NCI-H510A (cell line): ENCODE measurements around the gene MINDY4.

Experiments used
- DNase-seq: peaks from one replicate; lab custom pipeline; 2025; lab: John Stamatoyannopoulos, UW

Gene MINDY4

DNA sequence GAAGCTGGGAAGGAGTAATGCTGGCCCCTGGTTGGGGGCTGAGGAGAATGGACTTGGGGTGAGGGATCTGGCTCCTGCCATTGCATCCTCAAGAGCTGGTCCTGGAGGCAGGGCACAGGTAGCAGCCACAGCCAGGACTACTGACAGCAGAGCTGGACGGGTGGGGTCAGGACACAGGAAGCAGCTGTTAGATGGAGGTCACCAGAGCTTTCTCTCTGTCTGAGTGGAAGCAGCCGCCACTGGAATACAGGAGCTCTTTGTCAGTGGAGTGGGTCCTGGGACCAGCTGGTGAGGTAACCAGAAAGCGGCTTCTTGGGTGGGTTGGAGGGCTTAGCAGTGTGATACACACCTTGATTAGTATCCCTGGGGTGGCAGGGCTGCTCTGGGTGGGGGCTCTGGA is 82.4 kb downstream of the MINDY4 start:
- no peak for DNase-seq

DNA sequence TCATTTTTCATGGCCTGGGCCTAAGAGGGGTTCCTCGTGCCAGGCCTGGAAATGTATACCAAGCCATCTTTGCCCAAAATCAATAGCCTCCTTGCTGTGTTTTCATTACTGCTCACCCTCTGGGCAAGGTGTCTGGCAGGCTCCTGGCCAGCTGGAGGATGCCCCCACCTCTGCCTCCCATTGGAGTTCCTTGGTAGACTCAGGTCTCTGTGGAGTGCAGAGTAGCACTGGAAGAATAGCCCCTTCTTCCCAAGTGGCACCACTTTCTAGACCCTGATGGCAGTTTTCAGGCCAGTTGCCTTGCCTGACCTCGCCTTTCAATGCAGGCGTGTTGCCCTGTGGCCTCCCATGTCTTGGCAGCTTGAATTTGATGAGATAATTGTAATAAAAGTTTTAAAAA is 84.7 kb downstream of the MINDY4 start:
- DNase-seq, result no peak

DNA sequence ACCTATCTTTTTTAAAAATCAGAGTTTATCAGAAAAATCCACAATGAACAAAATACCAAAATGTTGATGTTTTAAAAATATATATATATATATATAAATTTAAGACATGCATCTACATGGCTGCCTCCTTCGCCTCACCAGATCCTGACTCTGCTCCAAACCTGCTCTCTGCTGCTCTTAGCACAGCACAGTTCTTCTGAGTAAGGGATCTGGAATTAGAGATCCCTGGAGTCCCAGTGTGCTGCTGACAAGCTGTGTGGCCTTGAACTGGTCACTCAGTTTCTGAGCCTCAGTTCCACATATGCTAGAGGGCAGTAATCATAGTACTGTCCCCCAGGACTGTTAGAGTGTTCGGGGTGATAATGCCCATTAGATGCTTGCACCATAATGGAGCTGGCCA is 87.4 kb downstream of the MINDY4 start:
- no peak for DNase-seq

DNA sequence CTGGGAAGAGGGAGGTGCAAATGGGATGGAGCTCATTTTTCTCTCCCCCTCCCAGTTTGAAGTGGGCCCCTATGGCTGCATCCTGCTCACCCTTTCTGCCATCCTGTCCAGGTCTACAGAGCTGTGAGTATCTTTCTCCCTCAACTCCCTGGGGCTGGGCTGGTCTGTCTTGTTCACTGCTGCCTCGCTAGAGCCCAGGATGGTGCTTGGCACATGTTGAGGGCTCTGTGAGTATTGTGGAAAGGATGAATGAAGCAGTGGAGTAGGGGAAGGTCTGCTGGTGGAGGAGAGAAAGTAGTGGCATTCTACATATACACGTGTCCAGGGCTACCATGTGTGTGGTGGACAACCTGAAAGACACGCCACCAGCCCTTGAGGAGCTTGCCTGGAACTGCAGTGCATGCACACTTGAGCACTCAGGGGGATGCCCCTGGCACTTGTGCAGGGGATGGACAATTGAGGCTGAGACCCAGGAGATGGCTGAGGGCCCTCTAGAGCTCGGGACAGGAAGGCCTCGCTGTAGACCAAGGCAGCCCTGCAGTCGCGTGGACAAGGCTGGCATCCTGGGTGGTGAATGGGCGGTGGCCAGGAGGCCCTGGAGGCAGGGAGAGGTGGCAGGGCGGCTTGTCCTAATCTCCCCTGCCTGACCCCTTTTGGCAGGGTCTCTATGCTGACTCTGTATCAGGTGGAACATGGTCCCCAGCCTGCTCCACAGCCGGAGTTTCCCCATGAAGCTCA is 88.2 kb downstream of the MINDY4 start:
- no peak for DNase-seq

DNA sequence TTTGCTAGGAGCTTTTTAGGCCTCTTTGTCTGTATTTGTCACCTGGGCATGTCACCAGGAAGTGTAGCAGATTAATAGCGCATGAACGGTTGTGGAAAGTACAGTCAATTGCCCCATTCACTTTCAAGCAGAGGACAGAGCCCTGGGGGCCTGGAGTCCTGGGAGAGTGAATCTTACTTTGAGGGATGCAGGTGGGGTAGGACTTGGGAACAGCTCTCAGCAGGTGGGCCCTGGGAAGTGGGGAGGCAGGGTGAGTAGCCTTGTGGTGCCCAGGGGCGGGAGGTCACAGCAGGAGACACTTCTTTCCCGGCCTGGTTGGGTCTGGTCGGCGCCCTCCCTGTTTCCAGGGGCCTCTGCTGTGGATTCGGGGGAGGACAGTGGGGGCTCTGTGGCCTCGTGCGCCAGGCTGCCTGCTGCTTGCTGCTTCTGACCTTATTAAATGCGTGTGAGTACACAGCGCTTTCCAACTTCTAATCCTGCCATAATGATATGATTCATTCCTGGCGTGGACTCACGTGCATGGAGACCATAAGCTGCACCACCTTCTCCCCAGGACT is 88.8 kb downstream of the MINDY4 start:
- no peak for DNase-seq

DNA sequence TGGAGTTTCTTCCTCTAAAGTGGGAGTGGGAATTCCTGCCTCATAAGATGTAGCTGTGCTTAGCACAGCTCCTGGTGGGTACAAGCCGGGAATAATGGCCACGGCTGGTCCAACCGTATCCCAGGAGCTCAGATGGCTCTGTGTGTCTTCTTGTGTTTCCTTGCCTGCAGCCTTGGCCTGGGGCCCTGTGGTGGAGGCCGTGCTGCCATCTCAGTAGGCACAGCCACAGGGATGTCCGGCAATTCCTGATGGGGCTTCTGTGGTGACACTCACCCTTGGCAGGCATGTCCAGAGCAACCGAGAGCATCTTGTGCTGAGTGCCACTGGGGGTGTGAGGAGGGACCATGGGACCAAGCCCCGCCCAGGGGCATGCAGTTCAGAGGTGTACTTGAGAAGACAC is 90.4 kb downstream of the MINDY4 start:
- DNase-seq, result no peak

DNA sequence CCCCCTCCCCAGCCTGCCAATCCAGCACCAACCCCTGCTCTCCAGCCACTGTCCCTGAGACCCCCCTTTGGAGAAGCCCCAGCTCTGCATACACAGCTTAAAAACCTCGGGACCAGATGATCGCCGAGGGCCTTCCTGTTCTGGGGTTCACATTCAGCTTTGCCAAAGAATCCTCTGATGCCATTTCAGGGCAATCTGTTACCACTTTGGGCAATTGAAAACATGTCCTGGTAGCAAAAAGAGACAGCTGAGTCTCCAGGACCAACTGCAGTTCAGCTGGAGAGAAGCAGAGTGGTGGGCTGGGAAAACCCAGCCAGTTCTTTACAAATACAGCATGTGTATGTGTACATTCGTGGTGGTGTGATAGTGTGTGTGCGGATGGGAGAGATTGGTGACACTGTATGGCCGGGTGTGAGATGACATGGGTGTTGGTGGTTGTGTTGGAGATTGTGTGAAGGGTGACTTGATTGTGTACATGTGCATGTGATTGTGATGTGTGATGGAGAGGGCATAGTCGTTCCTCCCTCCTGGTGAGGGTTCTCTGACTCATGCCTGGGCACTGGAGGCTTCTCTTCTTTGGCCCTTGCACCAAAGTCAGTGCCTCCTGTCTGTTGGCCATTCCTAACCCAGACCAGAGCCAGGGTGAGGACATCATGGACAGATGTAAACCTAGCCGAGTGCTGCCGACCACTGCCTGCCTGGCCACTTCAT is 91.9 kb downstream of the MINDY4 start:
- no peak for DNase-seq

DNA sequence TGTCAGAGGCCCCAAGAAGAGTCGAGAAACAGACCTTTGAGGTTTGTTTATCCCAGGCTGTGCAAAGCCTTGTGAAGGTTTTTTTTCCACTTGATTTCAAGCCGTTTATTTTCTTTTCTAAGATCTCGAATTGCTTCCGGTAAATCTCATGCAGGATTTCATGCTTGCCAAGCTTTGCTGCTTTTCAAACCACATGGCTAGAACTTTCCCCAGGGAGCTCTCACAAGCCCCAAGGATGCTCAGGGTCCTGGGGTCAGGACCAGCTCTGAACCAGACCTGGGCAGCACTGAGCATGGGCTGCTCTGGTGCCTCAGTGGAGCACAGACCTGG is 92.5 kb downstream of the MINDY4 start:
- no peak for DNase-seq

DNA sequence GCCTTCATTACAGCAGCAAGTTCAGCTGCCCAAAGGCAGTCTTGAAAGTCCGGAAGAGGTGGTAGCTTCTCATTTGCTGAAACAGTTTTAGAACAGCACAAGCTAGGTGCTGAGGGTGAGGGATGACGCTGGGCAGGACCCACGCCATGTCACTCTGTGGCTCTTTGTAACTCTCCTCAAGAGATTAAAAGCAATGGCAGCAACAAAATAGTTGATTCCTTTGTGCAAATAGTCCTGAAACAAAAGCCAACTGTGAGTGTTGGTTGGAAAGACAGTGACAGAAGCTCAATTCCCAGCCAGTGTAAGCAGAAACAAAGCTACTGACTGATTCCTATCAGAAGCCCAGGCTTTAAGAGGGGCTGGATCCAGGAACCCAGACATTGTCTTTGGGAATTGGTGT is 92.9 kb downstream of the MINDY4 start:
- no peak for DNase-seq

DNA sequence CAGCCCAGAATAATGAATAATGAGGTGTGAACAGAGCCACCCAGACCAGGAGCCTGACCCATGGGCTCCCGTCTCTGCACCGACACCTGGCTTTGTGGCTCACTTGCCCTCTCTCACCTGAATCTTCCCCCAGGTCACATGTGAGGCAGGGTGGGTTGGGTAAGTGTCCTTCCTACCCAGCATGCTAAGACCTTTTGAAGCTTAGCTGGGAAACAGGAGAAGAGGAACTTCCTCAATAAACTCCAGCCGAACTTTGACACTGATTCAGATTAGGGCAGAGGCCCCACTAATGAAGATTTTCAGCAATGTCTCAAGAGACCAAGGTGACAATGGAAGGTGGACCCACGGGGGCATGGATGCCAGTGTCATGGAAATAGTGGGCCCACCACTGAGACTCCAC is 93.9 kb downstream of the MINDY4 start:
- DNase-seq, result no peak

DNA sequence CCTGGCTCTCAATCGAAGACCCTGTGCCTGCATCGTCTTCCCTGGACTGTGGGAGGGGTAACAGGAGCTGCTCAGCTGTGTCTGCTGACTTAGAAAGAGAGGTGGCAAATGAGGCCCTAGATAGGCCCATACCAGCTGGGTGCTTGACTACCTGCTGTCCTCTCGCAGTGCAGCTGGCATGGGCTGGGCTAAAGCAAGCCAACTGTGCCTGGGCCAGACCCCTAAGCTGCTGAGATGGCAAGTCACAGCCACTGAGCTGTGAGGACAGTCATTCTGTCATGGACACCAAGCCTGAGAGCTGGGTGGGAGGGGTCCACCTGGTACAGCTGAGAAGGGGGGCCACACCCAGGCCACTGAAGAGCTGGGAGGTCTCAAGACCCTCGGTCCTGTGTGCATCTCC is 94.6 kb downstream of the MINDY4 start:
- no peak for DNase-seq

DNA sequence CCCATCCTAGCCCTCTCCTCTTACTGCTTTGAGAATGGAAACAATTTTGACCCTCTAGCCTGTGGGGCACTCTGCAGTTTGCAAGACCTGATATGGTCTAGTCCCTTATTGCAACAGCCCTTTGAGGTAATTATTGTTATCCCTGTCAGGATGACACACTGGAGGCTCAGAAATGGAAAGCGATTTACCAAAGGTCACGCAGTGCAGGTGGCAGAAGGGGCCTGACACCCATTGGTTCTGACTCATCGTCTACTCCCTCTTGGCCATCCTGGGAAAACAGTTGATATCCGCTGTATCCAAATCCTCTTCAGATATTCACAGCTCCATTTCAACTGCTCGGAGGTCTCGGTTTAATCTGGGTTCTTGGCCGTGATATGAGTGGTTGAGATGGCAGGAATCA is 95.7 kb downstream of the MINDY4 start:
- no peak for DNase-seq

DNA sequence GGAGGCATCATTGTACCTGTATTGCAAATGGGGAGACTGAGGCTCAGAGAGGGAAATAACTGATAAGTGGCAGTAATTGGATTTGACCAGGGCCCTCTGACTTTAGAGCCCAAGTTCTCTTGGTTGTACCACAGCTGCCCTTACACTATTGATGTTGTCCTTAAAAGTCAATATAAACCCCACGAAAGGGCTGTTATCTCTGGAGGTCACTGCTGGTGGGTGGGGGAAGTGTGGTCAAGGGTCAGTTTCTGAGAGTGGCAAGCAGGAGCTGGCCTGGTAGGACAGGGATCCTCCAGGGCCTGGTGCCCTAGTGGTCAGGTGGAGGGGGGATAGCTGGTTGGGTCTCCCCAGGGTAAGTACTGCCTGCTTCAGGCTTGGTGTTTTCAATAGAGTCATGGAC is 96.3 kb downstream of the MINDY4 start:
- no peak for DNase-seq

DNA sequence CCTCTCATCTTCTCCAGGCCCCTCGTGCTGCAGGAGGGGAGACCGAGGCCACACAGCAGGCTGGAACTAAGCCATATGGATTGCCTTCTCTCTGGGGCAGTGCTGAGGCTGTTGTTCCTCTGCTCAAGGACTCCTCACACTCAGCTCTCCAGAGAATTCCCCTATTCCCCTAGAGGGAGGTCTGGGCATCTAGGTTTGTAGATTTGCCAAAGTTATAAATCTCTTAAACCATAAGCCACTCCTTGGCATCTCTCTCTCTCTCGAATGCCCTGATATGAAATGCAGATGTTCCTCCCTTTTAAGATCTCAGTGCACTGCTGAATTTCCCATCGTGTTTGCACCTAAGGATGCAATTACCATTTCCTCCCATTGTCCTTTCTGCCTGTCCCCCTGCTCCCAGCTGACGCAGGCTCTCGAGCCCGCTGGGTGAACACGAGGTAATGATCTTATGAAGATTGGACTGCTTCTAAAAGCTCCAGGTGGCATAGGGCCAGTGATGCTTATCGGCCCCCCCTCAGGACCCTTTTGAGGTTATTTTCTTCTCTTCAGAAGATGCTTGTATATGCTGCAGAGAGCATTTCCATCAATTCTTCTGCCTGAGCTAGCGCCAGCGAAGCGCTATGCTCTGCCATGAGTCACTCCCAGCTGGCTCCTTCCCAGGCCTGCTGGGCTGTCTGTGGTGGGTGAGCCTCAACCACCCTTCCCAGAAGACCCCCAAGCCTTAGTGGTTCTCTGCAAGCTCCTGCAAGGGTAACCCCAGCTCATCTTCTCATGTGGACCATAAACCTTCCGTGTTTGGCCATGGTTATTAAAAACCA is 98.8 kb downstream of the MINDY4 start:
- DNase-seq, result no peak

DNA sequence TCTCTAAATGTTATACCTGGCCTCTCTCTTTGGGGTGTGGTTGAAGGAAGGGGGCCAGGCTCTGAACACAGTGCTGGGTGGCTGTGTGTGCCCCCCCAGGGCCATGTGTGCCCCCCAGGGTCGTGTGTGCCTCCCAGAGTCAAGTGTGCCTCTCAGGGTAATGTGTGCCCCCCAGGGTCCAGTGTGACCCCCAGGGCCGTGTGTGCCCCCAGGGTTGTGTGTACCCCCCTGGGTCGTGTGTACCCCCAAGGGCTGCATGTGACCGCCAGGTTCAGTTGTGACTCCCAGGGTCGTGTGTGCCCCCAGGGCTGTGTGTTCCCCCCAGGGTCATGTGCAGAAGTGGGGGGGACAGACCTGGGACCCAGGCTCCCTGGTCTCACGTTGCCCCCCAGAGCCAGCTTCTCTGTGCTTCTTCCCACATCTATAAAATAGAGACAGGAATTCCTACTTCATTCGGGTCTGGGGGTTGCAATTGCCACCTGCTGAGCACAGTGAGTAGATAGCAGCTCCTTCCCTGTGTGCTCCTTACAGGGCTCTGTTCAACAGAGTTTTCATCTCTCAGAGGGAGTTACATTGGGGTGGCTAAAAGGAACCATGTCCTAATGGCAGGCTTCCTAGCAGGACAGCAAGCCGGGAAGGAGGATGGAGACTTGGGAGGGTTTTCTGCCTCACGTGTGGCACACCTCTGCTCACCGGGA is 99.8 kb downstream of the MINDY4 start:
- no peak for DNase-seq

DNA sequence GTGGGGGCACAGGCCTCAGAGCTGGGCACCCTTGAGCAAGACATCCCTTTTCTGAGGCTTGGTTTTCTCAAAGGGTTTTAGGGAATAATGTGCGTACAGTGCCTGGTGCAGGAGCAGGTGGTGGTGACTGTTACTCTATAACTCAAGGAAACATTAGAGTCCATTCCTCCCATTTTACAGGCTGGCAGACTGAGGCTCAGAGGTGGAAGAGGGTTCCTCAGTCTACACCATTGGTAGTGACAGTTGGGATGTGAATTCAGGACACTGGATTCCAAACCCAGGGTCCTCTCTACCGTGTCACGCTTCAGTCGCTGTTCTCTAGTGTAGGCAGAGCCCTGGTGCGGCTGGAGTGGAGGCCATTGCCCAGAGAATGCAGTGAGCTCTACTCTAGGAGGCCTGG is 100.4 kb downstream of the MINDY4 start:
- no peak for DNase-seq

DNA sequence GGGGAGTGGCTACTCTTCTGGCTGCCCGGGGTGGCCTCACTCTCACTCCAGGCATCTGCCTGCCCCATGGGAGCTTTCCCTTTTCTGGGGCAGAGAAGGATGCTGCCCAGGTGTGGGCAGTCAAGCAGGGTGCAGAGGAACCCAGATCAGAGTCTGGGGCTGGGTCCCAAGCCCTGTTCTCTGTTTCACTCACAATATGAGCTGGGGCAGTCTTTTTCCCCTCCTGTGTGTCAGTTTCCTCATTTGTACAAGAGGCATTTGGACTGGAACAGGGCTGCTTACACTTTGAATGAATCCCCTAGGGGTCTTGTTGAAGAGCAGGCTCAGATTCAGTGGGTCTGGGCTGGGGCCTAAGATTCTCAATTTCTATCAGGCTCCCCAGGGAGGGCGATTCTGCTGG is 102.0 kb downstream of the MINDY4 start:
- no peak for DNase-seq

DNA sequence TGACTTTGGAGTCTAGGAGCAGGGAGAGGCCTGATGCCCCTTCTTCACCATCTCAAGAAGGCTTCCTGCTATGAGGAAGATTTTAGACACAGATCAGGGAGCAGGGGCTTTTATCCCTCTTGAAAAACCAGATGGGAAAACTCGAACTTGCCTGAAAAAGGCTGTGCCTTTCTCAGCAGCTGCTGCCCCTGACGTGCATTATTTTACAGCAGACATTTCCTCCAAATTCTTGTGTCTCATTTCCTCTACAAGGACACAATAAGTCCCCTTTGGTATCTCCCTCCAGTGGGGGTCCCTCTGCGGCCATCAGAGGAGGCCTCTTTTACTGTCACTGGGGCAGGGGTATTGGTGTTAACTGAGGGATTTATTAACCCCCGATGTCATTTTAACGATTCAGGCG is 102.4 kb downstream of the MINDY4 start:
- no peak for DNase-seq

DNA sequence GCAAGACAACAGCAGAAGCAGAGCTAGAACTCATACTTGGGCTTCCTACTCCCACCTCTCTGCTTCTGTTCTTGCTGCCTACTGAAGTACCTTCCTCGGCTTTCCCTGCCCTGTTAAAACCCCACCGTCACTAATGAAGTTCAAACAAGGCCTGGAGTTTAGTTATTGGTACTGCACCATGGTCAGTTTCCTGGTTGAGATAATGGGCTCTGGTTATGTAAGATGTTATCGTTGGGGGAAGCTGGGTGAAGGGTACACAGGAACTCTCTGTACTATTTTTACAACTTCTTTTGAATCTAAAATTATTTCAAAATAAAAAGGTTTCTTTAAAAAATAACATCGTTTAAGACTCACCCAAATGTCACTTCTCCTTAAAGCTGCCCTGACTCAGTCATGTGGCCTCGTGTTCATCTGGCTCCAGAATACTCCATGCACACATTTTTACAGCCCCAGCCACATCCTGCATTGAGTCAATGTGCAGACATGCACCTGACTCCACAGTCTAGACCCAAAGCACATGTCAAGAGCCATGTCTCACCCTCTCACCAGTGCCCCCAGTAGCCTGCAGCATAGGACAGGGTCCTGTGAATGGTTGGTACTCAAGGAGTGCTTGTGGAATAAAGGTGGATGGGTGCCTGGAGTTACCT is 103.6 kb downstream of the MINDY4 start:
- no peak for DNase-seq

DNA sequence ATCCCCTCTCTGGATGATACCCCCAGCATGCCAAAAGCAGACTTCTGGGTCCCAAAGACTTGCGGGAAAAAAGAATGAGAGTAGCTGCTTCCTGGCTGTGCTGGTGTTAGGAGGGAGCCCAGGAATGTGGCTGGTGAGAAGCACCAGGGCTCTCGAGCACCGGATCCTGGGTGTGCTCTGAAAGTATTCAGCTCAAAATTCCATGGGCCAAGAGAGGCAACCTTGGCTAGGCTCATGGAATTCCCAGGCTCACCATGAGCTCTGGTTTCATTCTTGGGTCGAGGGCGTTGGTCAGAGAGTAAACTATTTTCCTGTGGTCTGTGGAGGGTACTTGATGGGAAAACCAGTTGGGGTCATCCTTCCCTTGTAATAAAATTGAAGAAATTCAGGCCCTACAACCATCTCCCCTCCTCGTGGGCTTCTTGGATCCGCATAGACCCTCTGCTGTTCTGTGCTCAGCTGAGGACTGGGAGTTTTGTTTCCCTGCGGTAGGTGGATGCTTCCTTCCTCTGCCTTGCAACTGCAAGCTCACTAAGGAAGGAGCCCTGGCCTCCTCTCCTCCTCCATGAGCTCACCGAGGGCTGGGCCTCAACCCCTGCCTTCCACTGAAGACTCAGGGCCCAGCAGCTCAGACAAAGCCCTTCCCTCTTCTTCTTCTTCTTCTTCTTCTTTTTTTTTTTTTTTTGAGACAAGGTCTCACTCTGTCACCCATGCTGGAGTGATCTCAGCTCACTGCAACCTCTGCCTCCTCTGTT is 106.0 kb downstream of the MINDY4 start:
- DNase-seq, result no peak

DNA sequence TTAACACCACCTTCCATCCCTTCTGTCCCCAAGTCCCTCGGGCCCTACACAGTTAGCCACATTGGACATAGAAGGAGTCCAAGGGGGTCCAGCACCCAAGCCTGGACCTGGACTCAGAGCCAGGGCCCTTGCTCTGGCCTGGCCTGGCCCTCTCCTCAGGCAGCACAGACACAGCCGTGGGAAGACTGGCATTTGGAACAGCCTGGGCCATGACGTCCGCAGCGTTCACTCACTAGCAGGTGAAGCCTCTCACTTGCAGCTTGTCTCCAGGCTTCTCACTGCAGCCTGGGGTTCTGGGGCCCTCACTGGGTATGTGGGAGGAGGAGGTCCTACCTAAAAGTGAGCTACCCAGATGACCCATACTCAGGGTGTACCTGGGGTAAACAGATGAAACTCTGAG is 106.8 kb downstream of the MINDY4 start:
- no peak for DNase-seq
